ENCODE results near the gene FHOD1. TPM values are rescaled to one million over a fixed set of nuclear protein-coding genes. Genes with fewer than 3 reads are reported as not detected.

FHOD1 gene
- total RNA-seq, 1 donor from 2014 or later = 18.8 TPM

DNA sequence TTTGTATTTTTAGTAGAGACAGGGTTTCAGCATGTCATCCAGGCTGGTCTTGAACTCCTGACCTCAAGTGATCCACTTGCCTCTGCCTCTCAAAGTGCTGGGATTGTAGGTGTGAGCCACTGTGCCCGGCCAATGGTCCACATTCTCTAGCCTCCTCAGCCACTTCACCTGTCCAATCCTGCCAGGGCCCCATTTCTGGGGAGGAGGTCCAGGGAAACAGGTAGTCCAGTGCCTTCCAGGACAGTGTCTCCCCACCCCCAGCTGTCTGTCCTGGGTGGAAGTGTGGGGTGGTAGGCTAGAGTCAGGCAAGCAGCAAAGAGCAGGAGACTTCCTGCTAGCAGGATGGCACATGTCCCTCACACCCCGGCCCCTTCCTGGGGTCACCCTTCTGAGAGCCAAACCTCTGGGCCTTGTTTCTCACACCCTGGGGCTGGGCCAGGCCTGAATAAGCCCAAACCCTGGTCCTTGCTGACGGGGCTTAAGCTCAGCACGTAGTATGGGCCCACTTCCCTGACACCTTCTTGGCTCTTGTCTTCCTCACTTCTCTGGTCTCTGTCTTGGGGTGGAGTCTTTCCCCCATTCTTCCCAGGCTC, 5.0 kb downstream of the FHOD1 start:
- Mint-ChIP-seq H3K27ac (ENCODE audit: unreplicated experiment) (no peak overlapping the region), H3K36me3 (ENCODE audit: unreplicated experiment) (no peaks in the 10 kb centered on the region), H3K27me3 (ENCODE audit: unreplicated experiment) (peaks cover 5% of the 10 kb centered on the region), H3K9me3 (ENCODE audit: unreplicated experiment) (no peaks in the 10 kb centered on the region), H3K4me3 (ENCODE audit: unreplicated experiment) (no peak overlapping the region), H3K4me1 (ENCODE audit: low read depth, unreplicated experiment) (peaks cover 3% of the 10 kb centered on the region)
- DNase-seq = no peak
- TF ChIP-seq, protein P1, sequence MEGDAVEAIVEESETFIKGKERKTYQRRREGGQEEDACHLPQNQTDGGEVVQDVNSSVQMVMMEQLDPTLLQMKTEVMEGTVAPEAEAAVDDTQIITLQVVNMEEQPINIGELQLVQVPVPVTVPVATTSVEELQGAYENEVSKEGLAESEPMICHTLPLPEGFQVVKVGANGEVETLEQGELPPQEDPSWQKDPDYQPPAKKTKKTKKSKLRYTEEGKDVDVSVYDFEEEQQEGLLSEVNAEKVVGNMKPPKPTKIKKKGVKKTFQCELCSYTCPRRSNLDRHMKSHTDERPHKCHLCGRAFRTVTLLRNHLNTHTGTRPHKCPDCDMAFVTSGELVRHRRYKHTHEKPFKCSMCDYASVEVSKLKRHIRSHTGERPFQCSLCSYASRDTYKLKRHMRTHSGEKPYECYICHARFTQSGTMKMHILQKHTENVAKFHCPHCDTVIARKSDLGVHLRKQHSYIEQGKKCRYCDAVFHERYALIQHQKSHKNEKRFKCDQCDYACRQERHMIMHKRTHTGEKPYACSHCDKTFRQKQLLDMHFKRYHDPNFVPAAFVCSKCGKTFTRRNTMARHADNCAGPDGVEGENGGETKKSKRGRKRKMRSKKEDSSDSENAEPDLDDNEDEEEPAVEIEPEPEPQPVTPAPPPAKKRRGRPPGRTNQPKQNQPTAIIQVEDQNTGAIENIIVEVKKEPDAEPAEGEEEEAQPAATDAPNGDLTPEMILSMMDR (IDR thresholded peaks at IDR 0.05; ENCODE audit: partially characterized antibody, unreplicated experiment) = no peak

DNA sequence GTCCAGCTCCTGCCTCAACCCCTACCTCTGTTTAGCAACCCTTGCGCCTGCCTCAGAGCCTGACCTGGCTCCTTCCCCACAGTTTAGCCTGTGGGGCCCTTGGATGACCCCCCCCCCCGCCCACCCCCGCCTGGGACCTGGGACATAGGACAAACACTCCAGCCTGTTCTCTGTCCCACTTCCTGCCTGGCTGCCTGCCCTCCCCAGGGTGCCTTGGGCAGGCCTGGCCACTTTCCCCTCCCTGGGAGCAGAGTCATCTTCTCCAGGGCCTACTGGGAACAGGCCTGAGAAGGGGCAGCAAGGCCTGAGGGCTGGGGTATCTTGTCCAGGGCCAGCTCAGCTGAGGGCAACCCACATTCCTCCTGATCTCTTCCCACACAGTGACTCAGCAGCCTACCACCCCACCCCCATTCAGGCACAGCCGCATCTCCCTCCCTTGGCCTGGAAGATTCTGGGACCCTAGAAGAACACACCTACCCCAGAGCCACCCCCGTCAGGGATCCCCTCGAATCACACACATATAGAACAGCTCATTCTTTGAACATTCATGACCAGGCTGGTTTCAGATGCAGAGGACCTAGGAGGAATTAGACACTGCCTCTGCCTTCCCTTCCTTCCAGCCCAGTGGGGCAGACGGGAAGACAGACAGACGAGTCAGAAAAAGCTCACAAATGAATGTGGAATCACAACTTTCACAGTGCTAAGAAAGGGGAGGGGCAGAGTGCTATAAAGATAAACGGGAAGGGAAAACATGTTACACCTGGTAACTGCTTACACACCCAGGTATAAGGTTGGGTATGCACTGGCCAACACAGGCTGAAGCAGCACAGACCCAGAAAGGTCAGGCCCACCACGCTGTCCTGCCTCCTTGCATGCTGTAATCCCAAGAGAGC, 6.0 kb downstream of the FHOD1 start:
- DNase-seq = no peak
- Mint-ChIP-seq H3K4me3 (ENCODE audit: unreplicated experiment) (no peak overlapping the region), H3K27me3 (ENCODE audit: unreplicated experiment) (peaks cover 5% of the 10 kb centered on the region), H3K27ac (ENCODE audit: unreplicated experiment) (no peak overlapping the region), H3K36me3 (ENCODE audit: unreplicated experiment) (no peaks in the 10 kb centered on the region), H3K4me1 (ENCODE audit: low read depth, unreplicated experiment) (peaks cover 3% of the 10 kb centered on the region), H3K9me3 (ENCODE audit: unreplicated experiment) (no peaks in the 10 kb centered on the region)
- TF ChIP-seq, protein P1 (IDR thresholded peaks at IDR 0.05; ENCODE audit: partially characterized antibody, unreplicated experiment) = no peak

DNA sequence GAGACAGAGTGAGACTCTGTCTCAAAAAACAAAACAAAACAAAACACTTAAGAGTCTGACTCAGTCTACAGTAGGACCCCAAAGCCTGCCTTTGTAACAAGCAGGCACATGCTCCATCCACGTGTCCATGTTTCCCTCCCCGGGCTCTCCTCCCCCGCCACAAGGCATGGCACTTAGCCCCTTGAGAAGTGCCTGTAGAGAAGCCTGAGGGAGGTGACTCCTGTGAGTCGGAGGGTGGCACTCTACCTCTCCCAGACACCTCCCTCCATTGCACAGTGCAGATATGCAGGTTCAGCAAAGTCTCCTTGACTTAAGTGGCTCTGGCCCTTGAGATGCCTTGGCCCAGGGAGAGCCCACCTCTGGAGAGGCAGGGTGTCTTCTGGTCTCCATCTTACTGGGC, 6.8 kb downstream of the FHOD1 start:
- H3K4me3 Mint-ChIP-seq (ENCODE audit: unreplicated experiment) = no peak overlapping the region
- no peaks in the 10 kb centered on the region for H3K36me3 Mint-ChIP-seq (ENCODE audit: unreplicated experiment)
- peaks cover 5% of the 10 kb centered on the region for H3K27me3 Mint-ChIP-seq (ENCODE audit: unreplicated experiment)
- H3K9me3 Mint-ChIP-seq (ENCODE audit: unreplicated experiment) = no peaks in the 10 kb centered on the region
- H3K4me1 Mint-ChIP-seq (ENCODE audit: low read depth, unreplicated experiment) = peaks cover 3% of the 10 kb centered on the region
- TF ChIP-seq, protein P1 (IDR thresholded peaks at IDR 0.05; ENCODE audit: partially characterized antibody, unreplicated experiment) = no peak
- no peak for DNase-seq
- H3K27ac Mint-ChIP-seq (ENCODE audit: unreplicated experiment) = no peak overlapping the region

GRCh38 chr16:67238806-67239470, 8.3 kb downstream of the FHOD1 start:
- Mint-ChIP-seq H3K36me3 (ENCODE audit: unreplicated experiment) (no peaks in the 10 kb centered on the region), H3K9me3 (ENCODE audit: unreplicated experiment) (no peaks in the 10 kb centered on the region), H3K27me3 (ENCODE audit: unreplicated experiment) (peaks cover 5% of the 10 kb centered on the region), H3K4me1 (ENCODE audit: low read depth, unreplicated experiment) (no peaks in the 10 kb centered on the region), H3K4me3 (ENCODE audit: unreplicated experiment) (no peak overlapping the region), H3K27ac (ENCODE audit: unreplicated experiment) (no peak overlapping the region)
- no peak for DNase-seq
- TF ChIP-seq, protein P1 (IDR thresholded peaks at IDR 0.05; ENCODE audit: partially characterized antibody, unreplicated experiment) = no peak

DNA sequence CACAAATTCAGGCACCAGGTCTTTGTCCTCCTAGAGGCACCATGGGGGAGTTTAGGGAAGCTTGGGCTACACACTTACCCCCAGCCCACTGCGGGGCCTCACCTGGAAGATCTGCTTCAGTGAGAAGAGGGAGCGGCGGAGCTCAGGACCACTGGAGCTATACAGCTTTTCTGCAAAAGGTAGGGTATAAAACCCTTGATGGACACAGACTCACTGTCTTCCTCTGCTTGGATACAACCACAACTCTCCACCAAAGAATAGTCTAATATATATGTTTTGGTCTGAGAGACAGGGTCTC, 9.1 kb downstream of the FHOD1 start:
- no peak for DNase-seq
- Mint-ChIP-seq H3K27me3 (ENCODE audit: unreplicated experiment) (peaks cover 5% of the 10 kb centered on the region), H3K9me3 (ENCODE audit: unreplicated experiment) (no peaks in the 10 kb centered on the region), H3K4me1 (ENCODE audit: low read depth, unreplicated experiment) (no peaks in the 10 kb centered on the region), H3K27ac (ENCODE audit: unreplicated experiment) (no peak overlapping the region), H3K36me3 (ENCODE audit: unreplicated experiment) (no peaks in the 10 kb centered on the region), H3K4me3 (ENCODE audit: unreplicated experiment) (no peak overlapping the region)
- TF ChIP-seq, protein P1 (IDR thresholded peaks at IDR 0.05; ENCODE audit: partially characterized antibody, unreplicated experiment) = no peak

Data from glutamatergic neuron (in vitro differentiated cells).